ENCODE measurements around the gene CDH23.

DNA sequence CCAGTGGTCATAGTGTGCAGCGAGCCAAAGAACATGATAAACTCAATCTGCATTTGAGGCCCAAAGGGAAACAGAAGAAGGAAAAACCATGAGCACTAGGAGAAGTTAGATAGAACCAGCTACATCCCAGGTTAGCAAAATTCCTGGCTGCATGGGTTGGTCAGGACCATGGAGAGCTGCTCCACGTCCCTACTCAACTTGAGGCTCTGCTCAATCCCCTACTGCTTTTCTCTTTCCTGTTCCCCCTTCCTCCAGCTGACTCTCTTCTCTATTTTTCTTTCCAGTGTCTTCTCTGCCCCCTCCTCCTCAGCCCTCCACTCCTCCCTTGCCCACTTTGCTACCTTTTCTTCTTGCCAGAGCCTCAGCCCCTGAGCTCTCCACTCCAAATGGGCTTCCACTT lies 398.5 kb downstream of the CDH23 start:
- TF ChIP-seq EZH2 (IDR thresholded peaks at IDR 0.05; ENCODE audit: low read length, unreplicated experiment) (no peak), EZH2phosphoT487 (IDR thresholded peaks at IDR 0.05; ENCODE audit: borderline replicate concordance, low read length) (no peak)
- TF ChIP-seq, protein P1, sequence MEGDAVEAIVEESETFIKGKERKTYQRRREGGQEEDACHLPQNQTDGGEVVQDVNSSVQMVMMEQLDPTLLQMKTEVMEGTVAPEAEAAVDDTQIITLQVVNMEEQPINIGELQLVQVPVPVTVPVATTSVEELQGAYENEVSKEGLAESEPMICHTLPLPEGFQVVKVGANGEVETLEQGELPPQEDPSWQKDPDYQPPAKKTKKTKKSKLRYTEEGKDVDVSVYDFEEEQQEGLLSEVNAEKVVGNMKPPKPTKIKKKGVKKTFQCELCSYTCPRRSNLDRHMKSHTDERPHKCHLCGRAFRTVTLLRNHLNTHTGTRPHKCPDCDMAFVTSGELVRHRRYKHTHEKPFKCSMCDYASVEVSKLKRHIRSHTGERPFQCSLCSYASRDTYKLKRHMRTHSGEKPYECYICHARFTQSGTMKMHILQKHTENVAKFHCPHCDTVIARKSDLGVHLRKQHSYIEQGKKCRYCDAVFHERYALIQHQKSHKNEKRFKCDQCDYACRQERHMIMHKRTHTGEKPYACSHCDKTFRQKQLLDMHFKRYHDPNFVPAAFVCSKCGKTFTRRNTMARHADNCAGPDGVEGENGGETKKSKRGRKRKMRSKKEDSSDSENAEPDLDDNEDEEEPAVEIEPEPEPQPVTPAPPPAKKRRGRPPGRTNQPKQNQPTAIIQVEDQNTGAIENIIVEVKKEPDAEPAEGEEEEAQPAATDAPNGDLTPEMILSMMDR (conservative IDR thresholded peaks at IDR 0.05; ENCODE audit: low read depth, low read length) = no peak
